A549 (cell line): ENCODE data around the gene PERM1. TPM values are rescaled to one million over a fixed set of nuclear protein-coding genes. Genes with fewer than 3 reads are reported as not detected.

Experiments used
- ATAC-seq, 2 experiments: fragments of 200-7000 bp in 1 of 2; fragments of >200 bp in 1 of 2; cut with Nextera tagmentation in 1 of 2; cut with Tn5 transposase in 1 of 2; 3 replicates each; pipeline versions ENCODE4 v1.8.0 to v1.9.1; 2018 to 2020; ENCODE audit warnings: mild to moderate bottlenecking in 1 of 2, moderate library complexity in 1 of 2
- CTCF ChIA-PET: fragments of 300-600 bp; sonication (Branson Sonifier 250); formaldehyde crosslinking; extraction: SDS; loops from one replicate; lab custom pipeline; 2021; ENCODE audit warnings: antibody characterized with exemption, inconsistent platforms; lab: Yijun Ruan, JAX
- POLR2A ChIA-PET: fragments of 350-600 bp; formaldehyde crosslinking; extraction: SDS; loops from one replicate; lab custom pipeline; 2021; ENCODE audit warnings: antibody characterized with exemption, inconsistent platforms; lab: Yijun Ruan, JAX
- DNase-seq, 2 experiments: peaks; one replicate each; pipeline versions ENCODE4 v3.0.0 to v3.0.0-alpha.2; 2011 to 2016; ENCODE audit warnings: low read depth in 1 of 2, low spot score in 1 of 2
- FAIRE-seq: peaks from 2 replicates; lab custom pipeline; 2011; peaks lifted over from hg19 to GRCh38; lab: Jason Lieb, UNC
- H3K27ac ChIP-seq, 2 experiments: fragments of >200 bp; sonication (Bioruptor Twin); formaldehyde crosslinking; 3 replicates each; pipeline ENCODE4 v1.5.1; 2016 to 2017
- H3K4me1 ChIP-seq: fragments of >200 bp; sonication (Bioruptor Twin); formaldehyde crosslinking; 3 replicates; pipeline ENCODE4 v1.6.1; 2016
- H3K4me2 ChIP-seq: fragments of >200 bp; sonication (Bioruptor Twin); formaldehyde crosslinking; 3 replicates; pipeline ENCODE4 v1.6.1; 2016
- H3K4me3 ChIP-seq: fragments of >200 bp; sonication (Bioruptor Twin); formaldehyde crosslinking; 3 replicates; pipeline ENCODE4 v1.5.1; 2016
- H3K9me3 ChIP-seq: fragments of >200 bp; sonication (Bioruptor Twin); formaldehyde crosslinking; 3 replicates; pipeline ENCODE4 v1.6.1; 2016
- BHLHE40 ChIP-seq: IDR thresholded peaks from 2 replicates; pipeline ENCODE4 v1.6.1; 2012; ENCODE audit warnings: low read depth, low read length, inconsistent platforms
- CBX8 ChIP-seq: fragments of 200-600 bp; sonication (generic); IDR thresholded peaks from 2 replicates; pipeline ENCODE4 v1.6.1; 2016
- CEBPB ChIP-seq, 2 experiments: fragments of >200 bp in 1 of 2; sonication (Bioruptor Twin) in 1 of 2; formaldehyde crosslinking in 1 of 2; IDR thresholded peaks; 2 replicates each; pipeline ENCODE4 v1.6.1; 2012 to 2016
- CHD4 ChIP-seq: fragments of 200-600 bp; sonication (generic); IDR thresholded peaks from 2 replicates; pipeline ENCODE4 v1.6.1; 2016; ENCODE audit warnings: antibody characterized with exemption, mild to moderate bottlenecking, borderline replicate concordance
- EHF ChIP-seq: fragments of 250-450 bp; sonication (Bioruptor Pico); IDR thresholded peaks from 2 replicates; pipeline ENCODE4 v1.5.0; 2020; ENCODE audit warnings: mild to moderate bottlenecking
- EP300 ChIP-seq, 2 experiments: fragments of >200 bp; sonication (Bioruptor Twin); formaldehyde crosslinking; IDR thresholded peaks; 2 replicates in 1 of 2; 3 replicates in 1 of 2; pipeline ENCODE4 v1.6.1; 2016 to 2017
- ESRRA ChIP-seq: fragments of 150-350 bp; IDR thresholded peaks from 2 replicates; pipeline ENCODE4 v1.6.1; 2014; ENCODE audit warnings: mild to moderate bottlenecking, low read length, borderline replicate concordance
- FOSB ChIP-seq: fragments of 250-450 bp; sonication (Bioruptor Pico); IDR thresholded peaks from 2 replicates; pipeline ENCODE4 v1.5.0; 2020; ENCODE audit warnings: mild to moderate bottlenecking, moderate library complexity
- FOSL2 ChIP-seq, 2 experiments: fragments of 450-650 bp in 1 of 2; fragments of >200 bp in 1 of 2; sonication (Bioruptor Twin) in 1 of 2; formaldehyde crosslinking; IDR thresholded peaks; 2 replicates each; pipeline versions ENCODE4 v1.5.0 to v1.6.1; 2016 to 2020; ENCODE audit warnings: mild to moderate bottlenecking in 1 of 2, moderate library complexity in 1 of 2
- FOXS1 ChIP-seq: fragments of 250-450 bp; sonication (Bioruptor Pico); IDR thresholded peaks from 2 replicates; pipeline ENCODE4 v1.5.0; 2020; ENCODE audit warnings: mild to moderate bottlenecking, moderate library complexity
- GATA3 ChIP-seq: IDR thresholded peaks from 2 replicates; pipeline ENCODE4 v1.6.1; 2012; ENCODE audit warnings: borderline replicate concordance
- HDAC2 ChIP-seq: fragments of 200-600 bp; sonication (generic); IDR thresholded peaks from 2 replicates; pipeline ENCODE4 v1.6.1; 2016
- HEYL ChIP-seq: fragments of 250-450 bp; sonication (Bioruptor Pico); IDR thresholded peaks from 2 replicates; pipeline ENCODE4 v1.8.0; 2021; ENCODE audit warnings: mild to moderate bottlenecking, moderate library complexity
- HOXA7 ChIP-seq: fragments of 250-450 bp; sonication (Bioruptor Pico); IDR thresholded peaks from 2 replicates; pipeline ENCODE4 v1.5.0; 2020; ENCODE audit warnings: mild to moderate bottlenecking, moderate library complexity
- HOXB13 ChIP-seq: fragments of 250-450 bp; sonication (Bioruptor Pico); IDR thresholded peaks from 2 replicates; pipeline ENCODE4 v1.5.0; 2020; ENCODE audit warnings: low read depth, mild to moderate bottlenecking, moderate library complexity
- HOXB5 ChIP-seq: fragments of 250-450 bp; sonication (Bioruptor Pico); IDR thresholded peaks from 2 replicates; pipeline ENCODE4 v1.5.0; 2020; ENCODE audit warnings: mild to moderate bottlenecking, moderate library complexity
- JUN ChIP-seq, 2 experiments: fragments of >200 bp; sonication (Bioruptor Twin); formaldehyde crosslinking; IDR thresholded peaks; 2 replicates in 1 of 2; 3 replicates in 1 of 2; pipeline ENCODE4 v1.6.1; 2016 to 2017
- KDM1A ChIP-seq: fragments of 200-600 bp; sonication (generic); IDR thresholded peaks from 2 replicates; pipeline ENCODE4 v1.6.1; 2016; ENCODE audit warnings: low read depth, mild to moderate bottlenecking
- KDM5A ChIP-seq: fragments of 200-600 bp; sonication (generic); IDR thresholded peaks from 2 replicates; pipeline ENCODE4 v1.6.1; 2016; ENCODE audit warnings: antibody characterized with exemption, mild to moderate bottlenecking
- MYC ChIP-seq: IDR thresholded peaks from 2 replicates; pipeline ENCODE4 v1.6.1; 2012; ENCODE audit warnings: mild to moderate bottlenecking, inconsistent platforms, low read length, improper control_type of control experiment, borderline replicate concordance
- NR3C1 ChIP-seq: fragments of >200 bp; sonication (Bioruptor Twin); formaldehyde crosslinking; IDR thresholded peaks from 3 replicates; pipeline ENCODE4 v1.6.1; 2017
- PHF8 ChIP-seq: fragments of 200-600 bp; sonication (generic); IDR thresholded peaks from 2 replicates; pipeline ENCODE4 v1.6.1; 2016; ENCODE audit warnings: low read depth, mild to moderate bottlenecking, antibody characterized with exemption, moderate library complexity, borderline replicate concordance
- POLR2A ChIP-seq: IDR thresholded peaks from 2 replicates; pipeline ENCODE4 v1.6.1; 2012; ENCODE audit warnings: mild to moderate bottlenecking, low read length
- POLR2AphosphoS2 ChIP-seq: conservative IDR thresholded peaks from 2 replicates; pipeline ENCODE4 v1.6.1; 2012; ENCODE audit warnings: low read length, improper control_type of control experiment, inconsistent platforms
- RARB ChIP-seq: fragments of 250-450 bp; sonication (Bioruptor Pico); IDR thresholded peaks from 2 replicates; pipeline ENCODE4 v1.8.0; 2021; ENCODE audit warnings: mild to moderate bottlenecking, moderate library complexity
- TFCP2L1 ChIP-seq: fragments of 250-450 bp; sonication (Bioruptor Pico); IDR thresholded peaks from 2 replicates; pipeline ENCODE4 v1.5.0; 2021; ENCODE audit warnings: mild to moderate bottlenecking
- TP53 ChIP-seq: fragments of 250-450 bp; sonication (Bioruptor Pico); IDR thresholded peaks from 2 replicates; pipeline ENCODE4 v1.5.0; 2021; ENCODE audit warnings: mild to moderate bottlenecking, moderate library complexity
- ZC3H11A ChIP-seq: fragments of 450-650 bp; IDR thresholded peaks from 2 replicates; pipeline ENCODE4 v1.6.1; 2014; ENCODE audit warnings: antibody characterized with exemption, mild to moderate bottlenecking
- ZFP36 ChIP-seq: fragments of 450-650 bp; IDR thresholded peaks from 2 replicates; pipeline ENCODE4 v1.6.1; 2014; ENCODE audit warnings: borderline replicate concordance; ENCODE audit not compliant: partially characterized antibody
- ZSCAN20 ChIP-seq: fragments of 250-450 bp; sonication (Bioruptor Pico); IDR thresholded peaks from 2 replicates; pipeline ENCODE4 v1.8.0; 2022; ENCODE audit warnings: mild to moderate bottlenecking, moderate library complexity
- WGBS: methylation state at CpG from one replicate; pipeline ENCODE4 v1.1.6; 2017; ENCODE audit errors: missing lambda C conversion rate; 5-methylcytosine and 5-hydroxymethylcytosine counted together
- polyA plus RNA-seq, 4 experiments: library from polyadenylated mRNA; depleted of rRNA in 3 of 4; stranded (reverse); fragments of >200 nt; fragmentation: RNase III in 1 of 4; extraction: RNeasy Plus Mini Kit Qiagen cat#74134 plus additional on column Dnase treatment in 1 of 4; gene quantifications; 2 replicates in 3 of 4; 3 replicates in 1 of 4; pipeline ENCODE4 v1.2.3, GENCODE V29; 2011 to 2017
- TF ChIP-seq, protein P1 (sequence below): IDR thresholded peaks from 2 replicates; pipeline ENCODE4 v1.6.1; 2012
- TF ChIP-seq, protein P2 (sequence below): fragments of >200 bp; sonication (Bioruptor Twin); formaldehyde crosslinking; IDR thresholded peaks from 3 replicates; pipeline ENCODE4 v1.6.1; 2016

Gene PERM1
- polyA plus RNA-seq, 2 of the 4 experiments (the other 2 are of a cell fraction), result 0.30 TPM; not detected in 1

DNA sequence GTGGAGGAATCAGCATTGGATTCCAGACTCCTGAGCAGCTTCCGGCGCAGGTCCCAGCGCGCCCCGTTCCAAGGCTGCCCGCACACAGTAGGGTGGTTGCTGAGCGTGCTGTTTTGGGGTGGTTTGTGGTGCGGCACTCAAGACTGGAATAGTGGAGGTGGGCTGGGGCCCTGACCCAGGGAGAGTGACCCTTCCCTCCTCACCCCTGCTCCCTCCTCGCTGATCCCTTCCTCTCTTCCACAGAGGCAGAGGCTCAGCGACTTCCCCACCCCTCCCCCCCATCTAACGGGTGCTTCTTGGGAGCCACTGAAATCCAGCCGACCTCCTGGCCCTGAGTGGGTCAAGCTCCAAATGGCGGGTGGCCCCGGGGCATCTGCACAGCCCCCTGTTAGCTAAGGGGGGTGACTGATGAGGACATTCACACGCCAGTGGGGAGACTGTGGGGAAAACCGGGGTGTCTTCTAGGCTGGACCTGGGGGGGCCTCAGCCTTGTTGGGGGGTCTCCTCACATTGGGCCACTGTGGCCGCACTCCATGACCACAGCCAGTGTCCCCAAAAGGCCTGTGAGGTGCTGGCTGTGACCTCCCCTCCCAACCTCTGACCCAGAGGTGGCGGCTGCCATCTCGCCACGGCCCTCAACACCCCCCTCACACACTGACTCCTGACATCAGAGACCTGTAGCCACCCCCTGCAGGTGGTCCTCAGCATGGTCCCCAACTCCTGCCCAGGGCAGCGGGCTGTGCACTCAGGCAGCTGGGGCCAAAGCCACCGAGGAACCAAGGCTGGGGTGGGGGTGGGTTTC is 21.9 kb upstream of the PERM1 start:
- ChIA-PET CTCF (interaction anchor here (1.2 to 4.1 kb wide), 4 partner anchors 11 to 22 kb away, joined by 3 to 52 read pairs (median 36); partner anchors contain the start of genes ISG15 and PERM1), POLR2A (no interaction called here)
- Histone ChIP-seq H3K4me1 (peaks cover 24% of the 10 kb centered on the region), H3K4me2 (no peak overlapping the region), H3K9me3 (no peaks in the 10 kb centered on the region), H3K4me3 (no peak overlapping the region), H3K27ac (no peak overlapping the region)
- no peak for ATAC-seq
- FAIRE-seq, result no peak
- DNase-seq, result no peak
- TF ChIP-seq ZFP36 (no peak), EHF (CRISPR knock-in tag) (no peak), POLR2A (no peak), HOXA7 (CRISPR knock-in tag) (no peak), CHD4 (no peak), GATA3 (no peak), RARB (CRISPR knock-in tag) (no peak), KDM1A (no peak), HDAC2 (no peak)
- TF ChIP-seq, protein P1, sequence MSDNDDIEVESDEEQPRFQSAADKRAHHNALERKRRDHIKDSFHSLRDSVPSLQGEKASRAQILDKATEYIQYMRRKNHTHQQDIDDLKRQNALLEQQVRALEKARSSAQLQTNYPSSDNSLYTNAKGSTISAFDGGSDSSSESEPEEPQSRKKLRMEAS, result no peak
- 95% methylated on average over 6 of the region's 22 CpGs for WGBS

DNA sequence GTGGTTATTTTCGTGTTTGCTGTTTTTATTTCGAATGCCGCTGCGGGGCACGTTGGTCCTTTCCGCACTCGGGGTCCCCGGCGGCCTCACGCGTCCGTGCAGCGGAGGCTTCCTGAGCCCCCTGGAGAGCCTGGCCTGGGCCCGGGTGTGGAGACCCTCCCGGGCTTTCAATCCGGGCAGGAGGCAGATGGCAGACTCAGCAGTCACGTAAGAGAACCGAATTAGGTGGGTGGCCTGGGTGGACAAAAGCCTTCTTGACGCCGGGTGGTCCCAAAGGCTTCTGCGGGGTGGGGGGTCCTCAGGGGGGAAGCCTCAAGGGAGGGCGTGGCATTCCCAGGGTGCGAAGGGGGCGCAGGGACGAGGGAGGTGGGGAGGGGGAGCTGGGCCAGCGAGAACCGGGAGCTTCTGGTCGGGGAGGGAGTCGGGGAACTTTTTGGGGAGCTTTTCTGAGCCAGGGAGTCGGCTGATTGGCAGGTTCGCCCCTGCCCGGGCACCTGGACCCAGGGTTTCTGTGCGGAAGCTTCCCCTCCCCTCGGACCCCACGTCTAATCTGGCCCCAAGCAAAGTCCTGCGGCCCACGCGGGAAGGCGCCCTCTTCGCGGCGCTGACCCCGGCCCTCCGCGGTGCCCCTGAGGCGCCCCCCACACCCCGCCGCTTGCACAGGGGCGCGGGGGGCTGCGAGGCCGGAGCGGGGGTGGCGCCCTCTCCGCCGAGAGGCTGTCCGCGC is 19.3 kb upstream of the PERM1 start:
- peak overlapping the region; percentile 95 for H3K4me2 ChIP-seq
- peaks cover 24% of the 10 kb centered on the region for H3K4me1 ChIP-seq
- DNase-seq (no peak), ATAC-seq (peak in 1 of 2 experiments; percentile 3; a peak in 1 of 6 replicates)
- CTCF ChIA-PET, result interaction anchor here (0.6 to 4.1 kb wide), 16 partner anchors 9 to 313 kb away, joined by 3 to 52 read pairs (median 4); partner anchors contain the start of genes ISG15 and PERM1
- H3K27ac ChIP-seq, result peak overlapping the region; percentile 97 to 100
- no peak for TF ChIP-seq CBX8
- TF ChIP-seq KDM5A, result no peak
- peak; percentile 12; the same call in 1 of the 2 replicates for TF ChIP-seq PHF8
- TF ChIP-seq EP300 (IDR thresholded peaks at IDR 0.05), result no peak
- TF ChIP-seq TFCP2L1, result 0 out of 2 replicates have a peak, but pooled peaks have one; percentile 1
- TF ChIP-seq NR3C1, result no peak
- TF ChIP-seq HOXB5 (CRISPR knock-in tag), result no peak
- TF ChIP-seq, all 56 proteins: peak for 2
- Histone ChIP-seq H3K9me3 (no peaks in the 10 kb centered on the region), H3K4me3 (peak overlapping the region; percentile 77)
- WGBS, result 6% methylated on average over 25 of the region's 58 CpGs
- POLR2A ChIA-PET, result interaction anchor here (1.1 to 1.2 kb wide), 2 partner anchors 18 to 63 kb away, joined by 5 read pairs; partner anchors contain the start of gene AGRN
- no peak for FAIRE-seq

DNA sequence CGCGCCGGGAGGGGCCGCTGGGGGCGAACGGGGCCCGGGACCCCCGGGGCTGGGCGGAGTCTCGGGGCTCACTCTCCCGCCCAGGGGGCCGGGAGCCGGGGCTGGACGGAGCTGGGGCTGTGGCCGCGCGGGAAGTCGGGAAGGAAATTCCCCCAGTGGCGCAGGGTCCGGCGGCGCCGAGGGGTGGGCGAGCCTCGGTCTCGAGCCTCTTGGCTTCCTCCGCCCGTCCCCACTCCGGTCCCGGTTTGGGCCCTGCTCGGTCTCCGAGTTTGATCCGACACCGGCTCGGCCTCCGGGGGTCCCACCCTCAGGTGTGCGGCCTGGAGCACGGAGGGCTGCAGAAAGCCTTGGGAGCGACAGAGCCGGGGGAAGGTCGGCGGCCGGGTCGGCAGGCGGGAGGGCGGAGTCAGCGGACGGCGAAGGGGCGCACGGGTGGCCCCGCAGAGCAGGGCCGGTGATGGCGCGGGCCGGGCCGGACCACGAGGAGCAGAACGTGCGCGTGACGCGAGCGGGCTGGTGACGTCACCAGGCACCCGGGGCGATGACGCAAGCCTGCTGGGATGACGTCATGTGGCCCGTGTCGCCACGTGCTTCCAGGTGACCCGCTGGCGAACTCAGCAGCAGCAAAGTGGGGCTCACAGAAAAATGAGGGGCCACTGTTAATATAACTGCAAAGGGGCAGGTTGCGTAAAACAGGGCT is 18.6 kb upstream of the PERM1 start:
- peak in 1 of 2 experiments; percentile 95 for DNase-seq
- no peak for FAIRE-seq
- Histone ChIP-seq H3K4me1 (peaks cover 23% of the 10 kb centered on the region), H3K4me2 (peak overlapping the region; percentile 95), H3K9me3 (no peaks in the 10 kb centered on the region), H3K4me3 (peak overlapping the region; percentile 77), H3K27ac (peak overlapping the region; percentile 97 to 100)
- ChIA-PET CTCF (interaction anchor here (0.6 to 4.3 kb wide), 12 partner anchors 8 to 64 kb away, joined by 3 to 52 read pairs (median 6); partner anchors contain the start of genes ISG15 and PERM1), POLR2A (interaction anchor here (1.0 kb wide), 1 partner anchor 59 kb away, joined by 3 read pairs; no protein-coding TSS in a partner anchor)
- ATAC-seq, result peak; percentile 41 to 62
- 5% methylated on average over 6 of the region's 75 CpGs for WGBS
- TF ChIP-seq GATA3, result peak; percentile 63
- peak; percentile 83 for TF ChIP-seq FOXS1
- TF ChIP-seq POLR2A, result peak; percentile 32
- peak; percentile 97 for TF ChIP-seq BHLHE40
- TF ChIP-seq ZC3H11A, result no peak
- TF ChIP-seq MYC, result peak; percentile 96
- no peak for TF ChIP-seq HDAC2
- TF ChIP-seq FOSL2 (IDR thresholded peaks at IDR 0.05), result no peak
- peak; percentile 99 for TF ChIP-seq FOSL2 (CRISPR knock-in tag; IDR thresholded peaks at IDR 0.05)
- peak; percentile 53 to 81; a peak in 3 of 4 replicates for TF ChIP-seq CEBPB (IDR thresholded peaks at IDR 0.05)
- peak; percentile 81 for TF ChIP-seq EHF (CRISPR knock-in tag)
- TF ChIP-seq ZSCAN20 (CRISPR knock-in tag), result peak; percentile 64; the same call in 1 of the 2 replicates
- TF ChIP-seq FOSB, result peak; percentile 88; the same call in 1 of the 2 replicates
- TF ChIP-seq TP53, result peak; percentile 89
- TF ChIP-seq HOXB13, result no peak; the same call in none of the 2 replicates
- TF ChIP-seq, protein P2, sequence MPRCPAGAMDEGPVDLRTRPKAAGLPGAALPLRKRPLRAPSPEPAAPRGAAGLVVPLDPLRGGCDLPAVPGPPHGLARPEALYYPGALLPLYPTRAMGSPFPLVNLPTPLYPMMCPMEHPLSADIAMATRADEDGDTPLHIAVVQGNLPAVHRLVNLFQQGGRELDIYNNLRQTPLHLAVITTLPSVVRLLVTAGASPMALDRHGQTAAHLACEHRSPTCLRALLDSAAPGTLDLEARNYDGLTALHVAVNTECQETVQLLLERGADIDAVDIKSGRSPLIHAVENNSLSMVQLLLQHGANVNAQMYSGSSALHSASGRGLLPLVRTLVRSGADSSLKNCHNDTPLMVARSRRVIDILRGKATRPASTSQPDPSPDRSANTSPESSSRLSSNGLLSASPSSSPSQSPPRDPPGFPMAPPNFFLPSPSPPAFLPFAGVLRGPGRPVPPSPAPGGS, result no peak
- TF ChIP-seq HEYL (CRISPR knock-in tag), result peak; percentile 85; the same call in 1 of the 2 replicates
- TF ChIP-seq JUN (IDR thresholded peaks at IDR 0.05), result peak; percentile 26 to 37; a peak in 2 of 5 replicates
- TF ChIP-seq ESRRA, result no peak
- no peak for TF ChIP-seq POLR2AphosphoS2
